Nephron (organoid): ENCODE measurements around the gene PTPRM.

Source experiments
- H3K27ac Mint-ChIP-seq, 3 experiments: 2 replicates each; pipeline ENCODE4 v1.8.0; 2020; ENCODE audit warnings: mixed read lengths in 3 of 3, mild to moderate bottlenecking in 2 of 3, moderate library complexity in 1 of 3
- H3K27me3 Mint-ChIP-seq: 2 replicates; pipeline ENCODE4 v1.8.0; 2021; ENCODE audit warnings: low read depth, mild to moderate bottlenecking, moderate library complexity, mixed read lengths
- H3K36me3 Mint-ChIP-seq: 2 replicates; pipeline ENCODE4 v1.8.0; 2020; ENCODE audit warnings: low read depth, mixed read lengths
- H3K4me1 Mint-ChIP-seq: 2 replicates; pipeline ENCODE4 v1.8.0; 2020; ENCODE audit warnings: mixed read lengths
- H3K4me3 Mint-ChIP-seq, 3 experiments: 2 replicates each; pipeline ENCODE4 v1.8.0; 2020; ENCODE audit warnings: mild to moderate bottlenecking in 3 of 3, mixed read lengths in 3 of 3, moderate library complexity in 2 of 3
- H3K9me3 Mint-ChIP-seq: 2 replicates; pipeline ENCODE4 v1.8.0; 2020; ENCODE audit warnings: mixed read lengths
- TF ChIP-seq, protein P1 (sequence below), 3 experiments: fragments of 200-600 bp; sonication (generic); IDR thresholded peaks; one replicate each; pipeline ENCODE4 v1.5.0; 2021; ENCODE audit warnings: antibody characterized with exemption in 3 of 3; ENCODE audit not compliant: unreplicated experiment in 3 of 3

The PTPRM gene

DNA sequence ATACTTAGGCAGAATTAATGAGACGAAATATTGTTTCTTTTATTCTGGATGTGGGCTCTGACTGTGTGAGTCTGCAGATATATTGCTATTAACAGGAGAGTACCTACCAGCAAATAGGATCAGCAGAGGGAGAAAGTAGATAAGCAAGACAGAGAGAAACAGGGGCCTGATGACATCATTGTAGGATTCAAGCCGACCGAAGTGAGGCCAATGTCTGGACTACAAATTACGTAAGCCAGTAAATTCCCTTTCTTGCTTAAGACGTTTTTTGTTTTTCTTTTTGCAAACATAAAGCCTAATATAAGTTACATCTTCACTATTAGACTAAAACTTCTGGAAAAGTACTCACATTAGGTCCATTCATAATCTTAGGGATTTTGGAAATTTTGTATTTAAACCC, 21.4 kb upstream of the PTPRM start:
- H3K27me3 Mint-ChIP-seq, result no peaks in the 10 kb centered on the region
- H3K4me1 Mint-ChIP-seq, result no peaks in the 10 kb centered on the region
- H3K9me3 Mint-ChIP-seq, result no peaks in the 10 kb centered on the region
- no peak overlapping the region for H3K27ac Mint-ChIP-seq
- H3K36me3 Mint-ChIP-seq, result no peaks in the 10 kb centered on the region
- TF ChIP-seq, protein P1, sequence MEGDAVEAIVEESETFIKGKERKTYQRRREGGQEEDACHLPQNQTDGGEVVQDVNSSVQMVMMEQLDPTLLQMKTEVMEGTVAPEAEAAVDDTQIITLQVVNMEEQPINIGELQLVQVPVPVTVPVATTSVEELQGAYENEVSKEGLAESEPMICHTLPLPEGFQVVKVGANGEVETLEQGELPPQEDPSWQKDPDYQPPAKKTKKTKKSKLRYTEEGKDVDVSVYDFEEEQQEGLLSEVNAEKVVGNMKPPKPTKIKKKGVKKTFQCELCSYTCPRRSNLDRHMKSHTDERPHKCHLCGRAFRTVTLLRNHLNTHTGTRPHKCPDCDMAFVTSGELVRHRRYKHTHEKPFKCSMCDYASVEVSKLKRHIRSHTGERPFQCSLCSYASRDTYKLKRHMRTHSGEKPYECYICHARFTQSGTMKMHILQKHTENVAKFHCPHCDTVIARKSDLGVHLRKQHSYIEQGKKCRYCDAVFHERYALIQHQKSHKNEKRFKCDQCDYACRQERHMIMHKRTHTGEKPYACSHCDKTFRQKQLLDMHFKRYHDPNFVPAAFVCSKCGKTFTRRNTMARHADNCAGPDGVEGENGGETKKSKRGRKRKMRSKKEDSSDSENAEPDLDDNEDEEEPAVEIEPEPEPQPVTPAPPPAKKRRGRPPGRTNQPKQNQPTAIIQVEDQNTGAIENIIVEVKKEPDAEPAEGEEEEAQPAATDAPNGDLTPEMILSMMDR (IDR thresholded peaks at IDR 0.05; ENCODE audit: unreplicated experiment in 3 of 3), result no peak
- H3K4me3 Mint-ChIP-seq, result no peak overlapping the region

DNA sequence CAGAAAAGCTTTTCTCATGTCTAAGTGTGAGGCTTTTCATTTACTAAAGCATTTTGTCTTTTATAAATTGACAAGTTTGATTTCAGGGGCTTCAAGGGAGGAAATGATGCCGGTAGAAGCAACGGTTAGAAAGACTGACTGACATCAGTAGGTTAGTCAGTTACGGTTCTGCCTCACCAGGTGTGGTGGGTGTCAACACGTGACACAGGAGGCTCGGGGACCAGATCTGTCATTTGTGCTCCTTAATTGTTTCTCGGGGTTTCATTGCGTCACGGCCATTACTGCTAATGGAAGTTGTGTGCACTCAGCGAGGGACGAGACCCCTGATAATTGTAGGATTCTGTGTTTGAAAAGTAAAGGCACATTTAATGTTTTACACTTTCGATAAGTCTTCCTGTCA, 18.9 kb upstream of the PTPRM start:
- Mint-ChIP-seq H3K27me3 (no peaks in the 10 kb centered on the region), H3K36me3 (no peaks in the 10 kb centered on the region), H3K4me1 (no peaks in the 10 kb centered on the region), H3K9me3 (peaks cover 2% of the 10 kb centered on the region), H3K4me3 (no peak overlapping the region), H3K27ac (no peak overlapping the region)
- TF ChIP-seq, protein P1 (IDR thresholded peaks at IDR 0.05; ENCODE audit: unreplicated experiment in 3 of 3), result no peak

DNA sequence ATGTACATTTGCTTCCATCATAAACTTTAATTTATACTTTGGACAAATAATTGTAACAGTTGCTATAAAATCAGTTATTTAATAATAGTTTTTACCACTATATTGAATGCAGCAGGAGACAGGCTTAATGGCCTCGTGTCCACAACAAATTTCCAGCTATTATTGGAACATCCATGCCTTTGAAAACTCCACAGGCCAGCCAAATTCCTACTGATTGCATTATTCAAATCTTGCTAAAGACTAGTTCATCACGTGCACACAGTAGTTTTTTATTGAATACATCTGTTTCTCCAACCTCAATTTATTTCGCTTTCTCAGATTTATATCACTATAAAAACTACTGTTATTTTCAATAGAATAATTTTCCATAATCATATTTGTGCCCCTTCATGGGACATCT, 18.4 kb upstream of the PTPRM start:
- TF ChIP-seq, protein P1 (IDR thresholded peaks at IDR 0.05; ENCODE audit: unreplicated experiment in 3 of 3), result no peak
- no peaks in the 10 kb centered on the region for H3K27me3 Mint-ChIP-seq

DNA sequence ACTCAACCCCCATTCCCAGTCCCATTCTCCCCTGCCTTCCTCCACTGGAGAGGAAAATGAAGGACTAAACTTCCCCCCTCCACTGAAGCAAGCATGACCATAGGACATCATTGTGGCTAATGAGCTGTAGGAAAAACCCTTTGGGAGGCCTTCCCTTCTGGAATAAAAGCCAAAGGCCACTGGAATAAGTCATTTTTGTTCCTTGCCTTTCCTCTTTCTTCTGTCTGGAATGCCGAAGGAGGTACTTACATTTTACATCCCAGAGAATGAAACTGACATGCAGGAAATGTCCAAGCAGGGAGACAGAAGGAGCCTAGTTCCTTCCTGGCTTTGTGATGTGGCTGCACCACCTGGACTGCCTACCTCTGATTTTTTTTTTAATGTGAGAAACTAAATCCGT, 9.1 kb upstream of the PTPRM start:
- Mint-ChIP-seq H3K4me3 (no peak overlapping the region), H3K27ac (no peak overlapping the region), H3K27me3 (no peaks in the 10 kb centered on the region), H3K4me1 (no peaks in the 10 kb centered on the region), H3K36me3 (no peaks in the 10 kb centered on the region), H3K9me3 (peaks cover 9% of the 10 kb centered on the region)
- TF ChIP-seq, protein P1 (IDR thresholded peaks at IDR 0.05; ENCODE audit: unreplicated experiment in 3 of 3), result no peak

More for the DNA sequence above, 18.4 kb upstream of the PTPRM start:
- H3K36me3 Mint-ChIP-seq, result no peaks in the 10 kb centered on the region
- H3K4me3 Mint-ChIP-seq, result no peak overlapping the region
- no peak overlapping the region for H3K27ac Mint-ChIP-seq
- H3K9me3 Mint-ChIP-seq, result peaks cover 2% of the 10 kb centered on the region
- H3K4me1 Mint-ChIP-seq, result no peaks in the 10 kb centered on the region

DNA sequence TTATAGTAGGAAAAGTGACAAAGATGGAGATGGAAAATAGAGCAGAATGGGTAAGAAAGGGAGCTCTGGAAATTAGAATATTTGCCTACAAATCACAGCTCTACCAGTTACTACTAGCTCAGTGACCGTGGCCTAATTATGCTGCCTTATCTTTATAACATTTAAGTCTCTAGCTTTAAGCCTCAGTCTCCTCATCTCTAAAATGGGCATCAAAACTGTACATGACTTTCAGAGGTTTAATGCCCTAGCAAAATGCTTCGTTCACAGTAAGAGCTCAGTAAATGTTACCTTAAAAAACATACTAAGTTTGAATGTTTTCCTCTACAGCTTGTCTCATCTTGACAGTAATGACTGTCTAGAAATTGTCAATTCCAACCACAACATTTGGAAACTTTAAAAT, 8.3 kb upstream of the PTPRM start:
- Mint-ChIP-seq H3K36me3 (no peaks in the 10 kb centered on the region), H3K9me3 (peaks cover 7% of the 10 kb centered on the region), H3K4me1 (no peaks in the 10 kb centered on the region), H3K4me3 (no peak overlapping the region), H3K27me3 (peaks cover under 1% of the 10 kb centered on the region), H3K27ac (no peak overlapping the region)
- TF ChIP-seq, protein P1 (IDR thresholded peaks at IDR 0.05; ENCODE audit: unreplicated experiment in 3 of 3), result no peak

DNA sequence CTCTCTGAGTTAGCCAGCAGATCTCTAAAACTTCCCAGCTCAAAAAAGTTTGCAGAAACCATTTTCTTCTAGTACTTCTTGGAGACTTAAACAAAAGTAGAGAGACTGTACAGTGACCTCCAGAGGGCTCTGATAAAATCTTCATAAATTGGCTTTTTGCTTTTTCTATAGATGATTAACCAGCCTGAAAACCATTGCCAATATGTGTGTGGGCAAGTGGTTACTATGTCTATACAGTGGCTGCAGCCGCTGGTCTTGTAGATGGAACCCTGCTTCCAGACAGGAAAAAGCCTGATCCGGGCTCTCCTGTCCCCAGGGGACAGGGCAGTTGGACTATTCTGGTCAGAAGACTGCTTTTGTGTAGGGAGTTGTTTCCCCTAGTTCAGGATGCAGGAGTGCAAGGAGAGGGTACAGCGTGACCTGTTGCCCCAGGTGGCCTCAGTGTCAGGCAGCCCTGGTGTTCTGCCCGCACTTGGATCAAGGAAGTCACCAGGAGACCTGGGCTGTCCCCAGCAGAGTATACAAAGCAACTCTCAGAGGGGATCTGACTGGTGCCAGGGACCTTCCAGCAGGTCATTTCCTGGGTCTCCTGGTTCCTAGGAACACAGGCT, 7.3 kb upstream of the PTPRM start:
- Mint-ChIP-seq H3K27me3 (peaks cover 4% of the 10 kb centered on the region), H3K4me1 (no peaks in the 10 kb centered on the region), H3K4me3 (no peak overlapping the region), H3K27ac (no peak overlapping the region), H3K9me3 (peaks cover 3% of the 10 kb centered on the region), H3K36me3 (no peaks in the 10 kb centered on the region)
- TF ChIP-seq, protein P1 (IDR thresholded peaks at IDR 0.05; ENCODE audit: unreplicated experiment in 3 of 3), result no peak
